GM03348 (cell line): ENCODE results near the gene MORC2.
A peak's percentile ranks its signal among the peaks of the same experiment; 100 is the strongest.

Source experiments
- DNase-seq: peaks from one replicate; pipeline ENCODE4 v3.0.0; 2012; ENCODE audit warnings: low spot score

Gene MORC2

GRCh38 chr22:30968015-30968923 lies at the start of gene MORC2:
TSS of gene MORC2 (minus strand) at chr22:30968774. CDS start at chr22:30967889, 885 bp downstream.
- DNase-seq = peak; percentile 71

- DNase-seq = no peak
Observed at GRCh38 chr22:31005535-31005934, 37.0 kb upstream of the MORC2 start.

DNA sequence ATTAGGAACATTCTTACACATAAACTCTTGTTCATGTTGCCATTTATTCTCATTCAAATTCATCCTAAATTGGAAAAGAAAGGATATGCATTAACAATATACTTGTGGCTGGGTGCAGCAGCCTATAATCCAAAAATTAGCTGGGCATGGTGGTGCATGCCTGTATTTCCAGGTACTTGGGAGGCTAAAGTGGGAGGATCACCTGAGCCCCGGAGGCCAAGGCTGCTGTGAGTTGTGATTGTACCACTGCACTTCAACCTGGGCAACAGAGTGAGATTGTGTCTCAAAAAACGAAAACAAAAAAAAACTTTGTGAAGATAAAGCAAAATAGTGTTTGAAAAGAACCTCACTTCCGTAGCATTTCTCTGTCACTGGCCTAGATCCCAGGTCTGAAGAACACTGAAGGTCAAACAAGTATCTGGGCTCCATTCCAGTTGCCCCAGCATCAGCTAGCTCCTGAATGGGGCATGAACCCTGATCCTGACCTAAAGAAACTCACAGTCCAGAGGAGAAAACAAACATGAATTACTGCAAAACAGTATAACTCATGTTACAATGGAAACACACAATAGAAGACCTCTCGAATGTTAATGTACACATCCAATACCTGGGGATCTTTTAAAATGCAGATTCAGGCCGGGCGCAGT lies 32.7 kb upstream of the MORC2 start:
- no peak for DNase-seq

DNA sequence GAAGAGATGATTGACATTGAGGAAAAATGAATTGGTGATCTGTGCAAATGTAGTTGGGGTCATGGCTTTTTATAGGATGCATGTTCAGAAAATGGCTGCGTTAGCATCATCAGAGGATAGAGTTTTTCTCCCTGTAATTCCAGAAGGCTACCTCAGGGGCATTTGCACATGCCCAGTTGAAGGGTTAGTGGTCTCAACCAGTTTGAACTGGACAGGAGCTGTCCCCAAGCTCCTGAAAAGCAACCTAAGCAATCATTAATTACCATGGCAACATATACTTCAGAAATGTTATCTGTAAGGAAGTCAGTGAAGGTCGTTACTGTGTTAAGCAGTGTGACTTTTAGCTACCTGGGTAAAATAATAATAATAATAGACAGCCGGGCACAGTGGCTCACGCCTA lies 29.8 kb upstream of the MORC2 start:
- DNase-seq = no peak

DNA sequence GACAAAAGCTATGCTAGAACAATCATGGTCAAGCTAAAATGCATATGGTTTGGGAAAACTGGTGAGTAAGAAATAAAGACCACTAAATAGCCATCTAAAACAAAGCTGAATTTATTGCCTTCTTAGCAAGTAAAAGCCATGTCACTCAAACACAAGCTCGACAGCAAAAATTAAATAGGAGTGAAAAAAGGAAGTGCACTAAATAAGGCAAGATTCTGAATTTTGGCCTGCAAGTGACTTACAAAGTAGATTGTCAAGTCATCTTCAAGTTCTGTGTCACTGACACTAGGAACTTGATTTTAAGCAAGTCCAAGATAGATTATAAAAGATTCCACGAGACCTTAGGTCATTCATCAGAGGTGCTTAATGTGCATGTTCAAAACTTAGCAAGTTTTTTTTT lies 27.9 kb upstream of the MORC2 start:
- DNase-seq = no peak

DNA sequence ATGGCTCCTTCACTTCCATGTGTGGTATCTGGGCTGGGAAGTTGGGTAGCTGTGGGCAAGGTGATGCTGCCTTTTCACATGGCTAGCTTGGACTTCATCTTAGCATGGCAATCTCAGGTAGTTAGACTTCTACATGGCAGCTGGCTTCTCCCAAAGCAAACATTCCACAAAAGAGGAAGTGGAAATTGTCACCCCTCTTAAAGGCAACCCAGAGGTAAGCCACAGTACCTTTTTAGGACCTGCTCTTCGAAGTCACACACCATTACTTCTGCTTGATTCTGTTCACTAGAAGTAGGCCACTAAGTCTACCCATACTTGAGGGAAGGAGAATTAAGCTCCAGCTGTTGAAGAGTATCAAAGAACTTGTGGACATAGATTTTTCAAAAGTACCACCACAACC lies 26.4 kb upstream of the MORC2 start:
- DNase-seq = no peak

DNA sequence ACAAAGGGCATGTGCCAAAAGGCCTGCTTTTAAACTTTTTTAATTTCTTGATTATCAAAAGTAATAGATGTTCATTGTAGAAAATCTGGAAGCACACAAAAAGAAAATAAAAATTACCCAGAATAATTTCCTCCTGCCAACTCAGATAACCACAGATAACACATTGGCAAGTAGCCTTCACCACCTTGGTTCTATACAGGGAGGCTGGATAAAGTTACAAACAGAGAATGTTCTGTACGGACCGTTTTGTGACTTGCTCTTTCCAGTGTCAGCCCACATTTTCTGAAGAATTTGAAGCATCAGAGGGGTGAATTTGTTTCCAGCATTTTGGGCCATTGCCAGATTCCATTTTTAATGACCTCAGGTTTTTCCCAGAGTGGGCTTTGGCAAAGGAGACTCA lies 24.0 kb upstream of the MORC2 start:
- DNase-seq = no peak

- no peak for DNase-seq
Observed at GRCh38 chr22:30990690-30991089, 22.1 kb upstream of the MORC2 start.

- DNase-seq = no peak
Observed at GRCh38 chr22:30989474-30989873, 20.9 kb upstream of the MORC2 start.

DNA sequence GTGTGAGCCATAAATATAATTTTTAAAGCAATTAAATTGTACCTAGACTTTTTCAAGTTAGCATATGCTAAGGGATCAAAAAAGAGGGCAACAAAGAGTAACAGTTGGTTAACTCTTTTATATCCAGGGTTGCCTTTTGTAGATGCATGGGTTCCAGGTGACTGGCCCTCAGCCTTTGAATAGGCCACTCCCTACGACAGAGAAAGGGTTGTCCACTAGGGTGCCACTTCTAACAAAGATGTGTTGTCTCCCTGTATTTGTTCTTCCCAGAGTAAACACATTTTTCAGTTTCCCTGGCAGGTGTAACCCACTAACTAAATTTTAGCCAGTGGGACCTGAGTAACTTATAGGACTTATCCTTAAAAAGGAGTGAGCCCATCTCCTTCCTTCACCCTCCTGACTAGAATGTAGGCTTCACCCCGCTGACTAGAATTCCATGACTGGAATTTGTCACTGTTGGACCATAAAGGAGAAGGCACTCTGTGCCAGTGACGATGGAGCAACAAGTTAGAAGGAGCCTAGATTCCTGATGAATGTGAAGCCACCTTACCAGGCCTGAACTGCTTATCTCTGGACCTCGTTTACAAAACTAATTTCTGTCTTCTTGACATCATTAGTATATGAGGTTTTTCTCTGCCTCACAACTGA lies 17.1 kb upstream of the MORC2 start:
- no peak for DNase-seq

DNA sequence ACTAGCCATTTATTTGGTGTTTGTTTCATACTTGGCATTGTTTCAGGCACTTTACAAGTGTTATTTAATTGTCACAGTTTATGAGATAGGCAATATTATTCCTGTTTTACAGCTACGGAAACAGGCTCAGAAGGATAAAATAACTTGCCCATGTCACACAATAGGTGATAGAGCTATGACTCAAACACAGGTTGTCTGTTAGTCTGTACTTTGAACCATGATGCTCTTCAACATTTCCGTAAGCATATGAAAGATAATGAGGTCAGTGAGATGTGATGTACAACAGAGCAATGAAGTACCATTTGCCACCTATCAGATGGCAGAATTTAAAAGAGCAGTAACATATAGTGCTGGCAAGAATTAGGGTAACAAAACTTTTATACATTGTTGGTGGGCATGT lies 15.7 kb upstream of the MORC2 start:
- DNase-seq = no peak

GRCh38 chr22:30982512-30982911 lies 13.9 kb upstream of the MORC2 start:
- no peak for DNase-seq

DNA sequence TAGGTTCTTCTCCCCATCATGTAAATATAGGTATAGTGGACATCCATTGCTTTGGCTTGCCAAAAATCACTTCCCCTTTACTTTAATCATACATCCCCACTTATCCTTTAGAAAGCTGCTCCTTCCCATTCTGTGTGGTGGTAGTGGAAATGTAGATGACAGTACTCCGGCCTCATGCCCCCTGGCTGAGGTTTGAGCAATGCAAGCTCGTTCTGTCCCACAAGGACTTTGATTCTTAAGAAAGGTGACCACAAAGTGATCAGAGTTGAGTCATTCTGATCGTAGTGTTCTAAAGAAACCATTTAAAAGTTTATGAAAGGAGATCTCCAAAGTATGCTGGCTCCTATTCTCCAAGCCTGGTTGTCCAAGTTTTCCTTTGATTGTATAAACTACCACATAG lies 11.4 kb upstream of the MORC2 start:
- no peak for DNase-seq

GRCh38 chr22:30978304-30978962 lies 9.9 kb upstream of the MORC2 start:
- no peak for DNase-seq

GRCh38 chr22:30970356-30970746 lies 1.8 kb upstream of the MORC2 start:
- no peak for DNase-seq

DNA sequence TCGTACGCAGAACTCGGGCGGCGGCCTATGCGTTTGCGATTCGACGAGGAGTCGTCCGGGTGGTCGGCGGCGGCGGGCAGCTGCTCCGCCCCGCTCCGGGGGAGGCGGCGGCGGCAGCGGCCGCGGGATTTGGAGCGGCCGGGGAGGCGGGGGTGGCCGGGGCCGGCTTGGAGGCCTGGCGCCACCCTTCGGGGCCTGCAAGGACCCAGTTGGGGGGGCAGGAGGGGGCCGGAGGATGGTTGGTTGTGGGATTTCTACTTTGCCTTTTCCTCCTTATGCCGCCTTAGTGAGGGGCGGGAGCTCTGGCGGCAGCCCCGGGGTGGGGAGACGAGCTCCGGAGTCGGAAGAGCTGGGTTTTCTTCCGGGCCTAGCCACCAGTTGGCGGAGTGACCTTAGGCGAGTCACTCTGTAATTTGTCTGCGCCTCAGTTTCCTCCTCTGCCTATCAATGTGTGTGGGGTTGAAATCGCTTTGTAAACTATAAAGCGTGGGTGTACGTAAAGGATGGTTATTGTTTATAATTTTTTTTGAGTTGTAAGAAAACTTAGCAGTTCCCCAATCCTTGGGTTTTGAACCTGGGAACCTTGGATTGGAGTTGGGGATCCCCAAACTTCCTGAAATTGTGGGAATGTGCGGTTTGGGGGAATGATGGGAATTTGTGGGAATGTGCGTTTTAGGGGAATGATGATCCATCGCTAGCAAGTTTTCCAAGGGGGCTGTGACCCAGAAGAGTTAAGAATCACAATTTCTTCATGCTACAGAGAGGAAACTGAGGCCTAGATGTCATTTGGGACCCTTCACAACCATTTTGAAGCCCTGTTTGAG lies 1.2 kb upstream of the MORC2 start:
- DNase-seq = peak; percentile 76

DNA sequence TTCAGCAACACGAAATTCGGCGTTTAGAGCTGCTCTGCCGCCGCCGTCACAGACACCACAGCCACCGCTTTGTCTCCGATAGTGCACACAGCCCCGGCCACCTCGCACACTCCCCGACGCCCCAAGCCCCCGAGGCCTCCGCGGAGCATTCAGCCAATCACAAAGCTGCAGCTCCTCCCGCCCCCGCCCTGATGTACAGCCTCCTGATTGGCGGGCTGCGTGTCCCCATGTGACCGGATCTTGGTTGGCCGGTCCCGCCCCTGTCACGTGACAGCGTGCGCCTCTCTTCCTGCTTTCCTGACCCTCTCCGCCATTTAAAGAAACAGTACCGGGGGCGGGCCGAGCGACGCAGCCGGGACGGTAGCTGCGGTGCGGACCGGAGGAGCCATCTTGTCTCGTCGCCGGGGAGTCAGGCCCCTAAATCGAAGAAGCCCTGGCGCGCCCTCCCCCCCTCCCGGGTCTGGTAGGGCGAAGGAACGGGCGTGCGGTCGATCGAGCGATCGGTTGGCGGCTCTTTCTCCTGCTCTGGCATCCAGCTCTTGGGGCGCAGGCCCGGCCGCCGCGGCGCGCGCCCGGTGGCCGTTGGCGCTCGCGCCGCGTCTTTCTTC lies 454 bp upstream of the MORC2 start, which contains the start of gene TUG1:
Gene TUG1 (plus strand): TSS at position 342 of the 608 bp plus-strand sequence.
- peak; percentile 99 for DNase-seq

DNA sequence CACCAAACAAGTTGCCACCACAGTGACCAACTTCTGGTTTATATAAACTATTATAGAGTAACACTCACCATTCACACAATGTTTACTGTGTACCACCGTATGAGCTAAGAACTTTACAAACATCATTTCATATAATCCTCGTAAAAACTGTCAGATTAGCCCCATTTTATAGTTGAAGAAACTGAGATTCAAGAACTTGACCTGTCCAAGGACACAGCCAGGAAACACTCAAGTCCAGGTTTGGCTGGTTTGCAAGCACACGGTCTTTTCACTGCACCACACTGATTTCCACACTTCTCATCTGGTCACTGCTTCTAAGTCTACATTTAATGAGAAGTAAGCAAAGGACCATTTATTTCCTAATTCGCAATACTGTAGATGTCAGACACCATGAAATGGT lies 3.7 kb downstream of the MORC2 start:
- no peak for DNase-seq

DNA sequence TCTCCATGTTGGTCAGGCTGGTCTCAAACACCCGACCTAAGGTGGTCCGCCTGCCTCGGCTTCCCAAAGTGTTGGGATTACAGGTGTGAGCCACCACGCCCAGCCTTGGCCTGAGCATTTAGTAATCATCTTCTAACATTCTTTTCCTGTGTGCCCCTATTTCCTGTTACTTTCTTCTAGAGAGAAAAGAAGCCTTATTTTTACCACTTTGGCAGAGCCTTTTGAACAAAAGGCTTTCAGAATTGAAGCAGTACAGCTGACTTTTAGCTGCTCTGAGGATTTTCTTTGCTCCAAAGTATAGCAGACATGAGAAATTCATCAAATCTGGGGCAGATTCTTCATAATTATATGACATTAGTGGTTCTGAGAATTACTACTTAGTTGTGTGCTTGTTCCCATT lies 13.4 kb downstream of the MORC2 start:
- no peak for DNase-seq

- DNase-seq = no peak
Observed at GRCh38 chr22:30953206-30953605, 15.4 kb downstream of the MORC2 start.
